LNCaP clone FGC (cell line): Measurements from ENCODE around the gene FOXP4.
A peak's percentile ranks its signal among the peaks of the same experiment; 100 is the strongest.

ENCODE experiments used
- DNase-seq: peaks from one replicate; pipeline ENCODE4 v3.0.0-alpha.2; 2011; ENCODE audit warnings: low read depth
- H3K4me3 ChIP-seq: 2 replicates; pipeline ENCODE4 v1.5.1; 2011; ENCODE audit warnings: mild to moderate bottlenecking, low read depth, low read length, control low read depth
- CTCF ChIP-seq: IDR thresholded peaks from 2 replicates; pipeline ENCODE4 v1.5.1; 2012; ENCODE audit warnings: mild to moderate bottlenecking; ENCODE audit not compliant: control insufficient read depth, insufficient read depth; ENCODE audit errors: extremely low read depth

The FOXP4 gene

GRCh38 chr6:41545703-41546474 lies at the start of gene FOXP4:
Gene FOXP4 (plus strand): TSS chr6:41546381. CDS start chr6:41565761, 19,380 bp downstream.
- H3K4me3 ChIP-seq = peak within 1 kb of the TSS; percentile 73
- DNase-seq = peak; percentile 85
- TF ChIP-seq CTCF = no peak

- no peak overlapping the region for H3K4me3 ChIP-seq
- DNase-seq = no peak
- TF ChIP-seq CTCF = no peak
Observed at GRCh38 chr6:41497573-41497972, 48.6 kb upstream of the FOXP4 start.

- no peak overlapping the region for H3K4me3 ChIP-seq
- TF ChIP-seq CTCF = no peak
- DNase-seq = no peak
Observed at GRCh38 chr6:41497994-41498393, 48.2 kb upstream of the FOXP4 start.

GRCh38 chr6:41498968-41499599 lies 47.1 kb upstream of the FOXP4 start:
- DNase-seq = no peak
- H3K4me3 ChIP-seq = no peak overlapping the region
- no peak for TF ChIP-seq CTCF

- no peak for DNase-seq
- no peak for TF ChIP-seq CTCF
- H3K4me3 ChIP-seq = no peak overlapping the region
Observed at GRCh38 chr6:41500561-41500960, 45.6 kb upstream of the FOXP4 start.

- TF ChIP-seq CTCF = no peak
- no peak overlapping the region for H3K4me3 ChIP-seq
- DNase-seq = no peak
Observed at GRCh38 chr6:41502566-41502916, 43.6 kb upstream of the FOXP4 start.
